GM18873 (cell line): ENCODE data around the gene ARFGEF3.

Source experiments
- ATAC-seq: cut with Tn5 transposase; IDR thresholded peaks from one replicate; pipeline ENCODE4 v1.9.1; 2021; ENCODE audit warnings: mild to moderate bottlenecking, moderate library complexity, moderate number of reproducible peaks; ENCODE audit not compliant: unreplicated experiment, low FRiP score

Gene ARFGEF3

DNA sequence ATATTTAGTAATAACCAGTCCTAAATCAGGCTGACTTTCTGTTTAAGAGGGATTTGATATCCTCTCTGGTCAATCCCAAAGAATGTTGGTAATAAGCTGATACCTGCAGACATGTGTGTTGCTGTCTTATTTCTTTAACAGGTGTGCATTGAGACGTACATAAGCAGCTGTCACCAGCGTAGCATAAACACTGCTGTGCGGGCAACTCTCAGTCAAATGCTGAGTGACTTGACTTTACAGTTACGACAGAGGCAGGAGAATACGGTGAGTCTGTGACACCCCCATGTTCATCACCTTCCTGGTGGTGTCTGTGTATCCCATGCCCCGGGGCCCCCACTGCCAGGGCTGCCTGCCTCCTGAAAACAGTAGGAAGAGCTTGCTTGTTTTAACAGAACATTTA lies 76.6 kb downstream of the ARFGEF3 start:
- no peak for ATAC-seq

DNA sequence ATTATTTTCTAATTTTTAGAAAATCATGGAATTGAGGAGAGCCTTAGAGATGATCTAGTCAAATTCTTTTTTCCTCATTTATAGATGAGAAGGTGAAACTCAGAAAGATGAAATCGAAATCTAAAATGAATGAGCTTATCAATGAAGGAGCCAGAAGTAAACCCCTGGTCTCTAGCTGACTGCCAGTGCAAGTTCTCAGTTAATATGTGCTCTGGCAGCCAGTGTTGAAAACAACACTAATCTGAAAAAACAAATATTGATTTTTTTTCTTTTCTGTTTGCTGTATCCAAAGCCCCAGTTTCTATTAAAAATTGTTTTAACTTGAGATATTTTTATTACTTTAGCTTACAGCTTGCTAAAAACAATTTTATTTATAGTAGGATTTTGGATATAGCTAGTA lies 78.0 kb downstream of the ARFGEF3 start:
- ATAC-seq, result no peak

DNA sequence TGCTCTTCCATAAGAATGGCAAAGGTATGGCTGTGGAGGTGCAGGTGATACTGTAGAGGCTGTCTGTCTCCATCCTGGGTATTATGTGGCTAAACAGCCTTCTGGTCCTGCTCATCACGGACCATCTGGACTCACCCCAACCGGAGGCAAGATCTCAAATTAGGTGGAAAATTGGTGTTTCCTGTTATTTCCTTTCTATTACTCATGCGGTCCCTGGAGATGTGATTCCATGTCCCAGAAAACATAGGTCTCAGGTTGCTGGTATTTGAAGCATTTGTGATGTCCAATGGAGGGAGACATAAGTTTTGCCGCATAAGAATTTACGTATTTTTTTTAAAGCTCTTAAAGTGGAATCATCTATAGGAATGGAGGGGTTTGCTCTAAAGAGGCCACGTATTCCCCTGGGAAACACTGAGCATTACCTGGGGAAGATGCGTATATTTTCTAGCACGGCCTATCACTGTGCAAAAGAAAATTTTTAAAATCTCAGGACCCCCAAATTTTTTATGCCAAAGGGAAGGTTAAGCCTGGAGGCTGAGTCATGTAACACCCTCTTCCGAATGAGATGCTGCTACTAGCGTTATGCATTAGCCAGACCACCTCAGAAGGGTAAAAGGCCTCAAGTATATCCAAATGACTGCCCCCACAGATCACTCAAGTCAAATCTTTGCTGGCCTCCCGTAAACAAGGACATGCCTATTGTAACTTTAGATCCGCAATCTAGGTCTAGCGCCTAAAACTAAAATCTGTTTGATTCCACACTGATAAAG lies 78.9 kb downstream of the ARFGEF3 start:
- no peak for ATAC-seq

DNA sequence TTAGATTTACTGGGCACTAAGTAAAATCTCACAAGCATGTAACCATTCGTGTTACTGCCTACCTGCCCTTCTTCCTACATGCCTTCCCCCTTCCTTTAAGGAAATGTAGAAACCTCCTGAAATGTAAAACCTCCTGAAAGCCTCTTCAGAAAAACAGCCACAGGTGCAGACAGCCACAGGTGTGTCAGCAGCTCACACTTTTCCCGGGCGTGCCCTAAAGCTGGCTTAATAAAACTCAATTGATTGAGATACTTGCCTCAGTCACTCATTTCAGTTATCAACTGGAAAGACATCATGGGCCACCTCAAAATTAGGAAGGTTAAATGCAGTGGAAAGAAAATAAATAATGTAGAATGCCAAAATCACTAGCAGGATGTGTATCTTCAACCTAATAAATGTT lies 79.6 kb downstream of the ARFGEF3 start:
- ATAC-seq, result no peak

DNA sequence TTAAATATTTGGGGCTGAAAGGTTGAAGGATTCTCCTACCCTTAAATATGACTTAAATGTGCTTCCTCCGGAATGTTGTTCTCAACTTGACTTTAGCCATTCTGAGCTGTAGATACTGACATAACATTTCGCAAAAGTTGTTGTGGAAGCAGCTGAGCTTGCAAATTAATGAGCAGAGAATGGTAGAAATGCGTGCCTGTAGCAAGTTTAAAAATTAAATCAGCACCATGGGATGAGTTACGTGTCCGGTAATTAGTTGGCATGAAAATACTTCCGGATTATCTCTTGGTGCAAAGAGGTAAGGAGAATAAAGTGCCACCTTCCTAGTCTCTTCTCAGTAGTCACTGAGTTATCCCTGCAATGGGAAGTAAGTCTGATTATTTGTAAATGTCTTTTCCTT lies 80.2 kb downstream of the ARFGEF3 start:
- ATAC-seq, result no peak

DNA sequence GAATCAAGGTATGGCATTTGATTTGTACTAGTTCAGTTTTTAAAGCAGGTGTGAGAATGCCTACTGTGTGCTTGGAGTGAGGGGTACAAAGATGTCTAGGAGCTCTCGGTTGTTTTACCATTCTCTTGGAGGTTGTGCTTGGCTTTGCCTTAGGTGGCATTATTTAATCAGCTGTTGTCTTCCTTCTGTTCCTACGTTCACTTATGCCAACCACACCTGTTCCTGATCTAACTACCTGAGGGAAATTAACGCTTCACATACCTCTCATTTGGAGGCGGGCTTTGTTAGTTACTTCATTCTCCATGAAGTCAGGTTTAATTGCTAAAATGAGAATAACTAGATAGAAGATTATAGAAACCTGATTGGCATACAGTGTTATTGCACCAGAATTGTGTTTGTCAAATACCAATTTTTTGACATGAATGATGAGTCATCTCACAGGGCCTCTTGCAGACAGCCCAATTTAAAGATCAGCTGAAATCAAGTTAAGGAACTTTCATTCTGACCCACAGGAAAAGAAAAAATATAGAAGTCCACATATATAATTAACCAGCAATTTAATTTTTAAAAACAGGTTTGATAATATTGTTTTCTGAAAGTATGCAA lies 81.4 kb downstream of the ARFGEF3 start:
- ATAC-seq, result no peak

DNA sequence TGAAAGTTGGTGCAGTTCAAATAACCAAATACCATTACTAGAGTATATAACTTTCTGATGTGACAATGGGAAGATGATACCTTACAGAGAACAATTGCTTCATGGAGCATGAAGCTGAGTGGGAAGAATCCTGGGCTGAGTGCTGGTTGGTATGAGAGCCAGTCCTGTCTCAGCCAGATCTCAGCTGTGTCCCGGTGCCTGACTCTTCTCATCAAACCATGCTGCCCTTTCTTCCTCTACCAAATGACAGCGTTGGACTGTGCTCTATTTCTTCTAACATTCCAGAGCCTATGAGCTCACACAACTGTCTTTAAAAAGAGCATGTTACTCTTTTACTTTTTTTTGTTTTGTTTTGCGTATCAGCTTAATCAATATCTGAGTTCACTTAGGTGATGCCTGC lies 84.0 kb downstream of the ARFGEF3 start:
- no peak for ATAC-seq

DNA sequence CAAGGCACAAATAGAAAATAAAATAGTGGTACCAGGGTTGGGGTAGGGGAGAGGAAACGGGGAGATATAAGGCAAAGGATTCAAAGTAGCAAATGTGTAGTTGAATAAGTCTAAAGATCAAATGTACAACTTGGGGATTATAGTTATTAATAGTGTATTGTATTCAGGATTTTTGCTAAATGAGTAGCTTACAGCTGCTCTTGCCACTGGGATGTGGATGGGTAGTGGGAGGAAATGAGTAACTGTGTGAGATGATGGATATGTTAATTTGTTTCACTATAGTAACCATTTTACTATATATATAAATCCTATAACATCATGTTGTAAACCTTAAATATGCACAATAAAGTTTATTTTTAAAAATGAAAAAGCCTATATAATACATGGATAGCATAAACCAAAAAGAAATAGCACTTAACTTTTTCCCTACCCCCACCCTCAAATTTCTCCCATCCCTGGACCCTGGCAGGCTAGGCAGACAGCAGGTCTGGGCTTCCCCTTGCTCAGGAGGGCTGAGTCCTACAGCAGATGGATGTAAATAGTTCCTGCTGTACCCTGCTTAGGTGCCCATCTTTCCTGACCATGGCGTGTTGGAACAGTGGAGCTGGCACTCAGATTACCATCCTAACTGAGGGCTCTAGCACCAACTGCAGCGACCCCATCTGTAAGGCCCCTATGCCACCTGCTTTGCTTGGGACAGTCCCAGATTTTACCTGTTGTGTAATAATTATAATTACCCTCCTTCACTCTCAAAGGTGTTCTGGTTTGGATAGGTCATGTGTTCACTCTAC lies 85.1 kb downstream of the ARFGEF3 start:
- no peak for ATAC-seq

DNA sequence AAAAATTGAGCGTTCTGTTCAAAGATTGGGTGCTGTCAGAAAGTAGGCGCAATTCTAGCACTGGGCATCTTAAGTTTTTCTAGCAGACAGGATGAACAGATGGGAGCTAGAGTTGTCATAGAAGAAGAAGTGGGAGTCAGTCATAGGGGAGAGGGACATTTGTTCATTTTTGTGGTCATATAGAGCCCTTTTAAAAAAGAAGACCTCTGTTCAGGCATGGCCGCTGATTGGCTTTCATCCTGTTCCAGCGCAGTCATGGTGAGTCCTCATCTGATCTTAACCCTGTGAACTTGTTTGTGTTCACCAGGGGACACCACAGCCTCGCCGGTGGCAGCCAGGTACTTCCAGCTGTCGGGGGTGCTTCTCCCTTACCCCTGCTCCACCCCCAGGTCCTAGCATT lies 86.3 kb downstream of the ARFGEF3 start:
- no peak for ATAC-seq

DNA sequence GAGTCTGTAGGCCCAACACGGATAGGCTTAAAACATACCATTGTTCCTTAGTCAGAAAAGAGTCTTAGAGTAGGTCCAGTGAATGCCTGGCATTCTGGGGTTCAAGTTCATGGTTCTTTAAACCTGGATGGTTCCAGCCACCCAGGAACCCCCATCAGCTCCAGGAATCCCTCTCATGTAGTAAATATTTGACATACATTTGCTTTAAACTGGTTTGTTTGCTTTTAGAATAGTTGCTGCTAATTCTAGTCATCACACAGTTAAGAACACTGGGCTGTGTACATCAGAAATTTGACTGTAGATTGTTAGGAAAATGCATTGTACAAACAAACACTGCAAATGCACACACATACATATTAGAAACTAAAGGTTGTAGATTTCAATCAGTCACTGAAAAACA lies 87.1 kb downstream of the ARFGEF3 start:
- ATAC-seq, result no peak

DNA sequence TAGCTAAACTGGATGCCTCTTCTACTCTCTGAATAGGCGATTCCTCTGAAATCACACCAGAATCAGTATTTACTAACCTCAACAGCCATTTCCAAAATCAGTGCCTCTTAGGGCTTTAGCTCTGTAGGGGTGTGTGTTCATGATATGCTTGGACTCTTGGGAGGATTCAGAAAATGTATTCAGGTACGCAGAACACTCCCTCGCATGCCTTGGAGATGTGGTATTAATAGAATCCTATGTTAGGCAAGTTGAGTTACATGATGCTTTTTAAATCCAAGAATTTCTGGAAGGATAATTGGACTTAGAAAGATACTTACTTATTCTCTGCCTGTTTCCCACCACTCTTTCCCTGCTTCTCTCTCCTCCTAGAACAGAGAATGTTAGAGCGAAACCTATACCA lies 88.3 kb downstream of the ARFGEF3 start:
- no peak for ATAC-seq

DNA sequence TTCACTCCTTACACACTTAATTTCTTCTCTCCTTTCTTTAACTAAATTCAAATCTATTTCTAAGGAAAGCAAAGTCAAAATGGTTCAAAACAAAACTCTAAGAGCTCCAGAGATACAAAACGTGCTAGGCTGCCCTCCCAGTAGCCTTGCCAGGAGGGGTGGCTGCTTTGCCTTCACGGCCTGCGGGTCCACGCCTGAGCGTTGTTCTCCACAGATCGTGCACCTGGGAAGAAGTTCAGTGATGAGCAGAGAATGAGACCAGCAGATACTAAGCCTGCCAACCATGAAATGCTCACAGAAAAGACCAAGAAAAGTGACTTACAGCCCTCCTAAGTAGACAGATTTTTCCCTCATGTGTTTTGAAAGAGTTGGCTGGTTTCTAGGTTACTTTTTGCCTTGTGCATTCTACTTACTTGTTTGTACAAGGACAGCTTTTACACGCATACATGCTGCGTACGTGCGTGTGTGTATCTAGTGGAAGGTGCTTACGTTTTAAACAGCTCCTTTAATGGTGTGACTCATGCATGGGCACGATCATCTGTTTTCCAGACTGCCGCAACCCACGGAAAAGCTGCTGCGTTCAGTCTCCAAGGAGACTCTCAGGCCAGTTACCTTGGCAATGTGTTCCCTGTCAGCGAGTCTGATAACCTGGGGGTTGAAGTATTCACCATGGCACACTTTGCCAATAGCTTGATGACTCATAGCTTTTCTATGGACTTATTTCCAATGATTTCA lies 88.9 kb downstream of the ARFGEF3 start:
- ATAC-seq, result no peak

DNA sequence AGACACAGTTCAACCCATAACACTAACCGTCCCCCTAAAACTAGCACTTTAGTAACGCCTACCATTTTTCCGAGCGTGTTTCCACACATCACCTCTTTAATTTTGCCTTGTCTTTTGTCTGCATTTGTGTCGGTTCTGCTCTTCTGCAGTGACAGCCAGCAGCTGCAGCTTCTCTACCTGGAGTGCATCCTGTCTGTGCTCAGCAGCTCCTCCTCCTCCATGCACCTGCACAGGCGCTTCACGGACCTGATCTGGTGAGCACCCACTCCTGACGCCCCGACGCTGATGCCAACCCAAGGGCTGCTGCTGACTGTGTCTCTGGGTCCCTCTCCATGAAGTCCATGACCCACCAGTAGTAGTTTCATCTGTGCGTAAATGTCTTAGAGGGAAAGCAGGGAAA lies 92.0 kb downstream of the ARFGEF3 start:
- no peak for ATAC-seq

DNA sequence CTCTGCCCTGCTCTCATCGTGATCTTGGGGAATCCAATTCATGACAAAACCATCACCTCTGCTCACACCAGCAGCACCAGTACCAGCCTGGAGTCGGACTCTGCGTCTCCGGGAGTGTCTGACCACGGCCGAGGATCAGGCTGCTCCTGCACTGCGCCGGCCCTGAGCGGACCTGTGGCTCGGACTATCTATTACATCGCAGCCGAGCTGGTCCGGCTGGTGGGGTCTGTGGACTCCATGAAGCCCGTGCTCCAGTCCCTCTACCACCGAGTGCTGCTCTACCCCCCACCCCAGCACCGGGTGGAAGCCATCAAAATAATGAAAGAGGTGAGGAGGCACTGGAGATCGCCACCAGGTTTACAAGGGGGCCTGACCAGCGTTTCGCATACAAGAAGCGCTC lies 93.7 kb downstream of the ARFGEF3 start:
- ATAC-seq, result no peak

DNA sequence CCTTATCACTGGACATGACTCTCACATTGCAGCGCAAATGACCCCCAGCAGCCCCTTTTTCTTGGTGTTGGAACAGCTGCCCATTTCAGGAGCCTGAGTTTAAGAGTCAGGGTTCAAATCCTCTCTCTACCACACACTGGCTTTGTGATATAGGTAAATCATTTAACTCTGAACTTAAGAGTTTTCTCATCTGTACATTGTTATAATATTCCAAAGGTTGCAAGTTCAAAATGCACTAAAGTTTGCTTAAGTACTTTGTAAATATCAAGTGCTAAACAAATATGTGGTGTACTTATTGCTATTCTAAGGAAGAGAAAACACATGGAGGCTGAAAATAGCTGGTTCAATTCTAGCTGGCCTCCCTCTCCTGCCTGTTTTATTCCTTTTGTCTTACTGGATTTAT lies 95.9 kb downstream of the ARFGEF3 start:
- no peak for ATAC-seq

DNA sequence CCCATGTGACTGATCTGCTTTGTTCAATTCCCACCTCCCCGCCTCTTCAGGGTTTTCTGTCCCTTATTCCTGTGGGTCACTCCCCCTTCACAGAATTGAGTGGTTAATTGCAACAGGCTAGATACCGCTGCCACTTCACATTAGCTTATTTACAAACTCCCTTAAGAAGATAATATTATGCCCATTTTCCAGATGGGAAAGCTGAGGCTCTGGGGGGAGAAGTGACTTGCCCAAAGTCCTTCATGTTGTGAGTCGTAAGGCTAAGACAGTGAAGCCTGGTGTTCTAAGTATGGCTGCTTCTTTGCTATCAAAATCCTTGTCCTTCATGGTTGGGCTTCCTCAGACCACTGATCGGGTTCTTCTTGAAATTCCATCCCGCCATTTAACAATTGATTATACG lies 96.5 kb downstream of the ARFGEF3 start:
- ATAC-seq, result no peak

DNA sequence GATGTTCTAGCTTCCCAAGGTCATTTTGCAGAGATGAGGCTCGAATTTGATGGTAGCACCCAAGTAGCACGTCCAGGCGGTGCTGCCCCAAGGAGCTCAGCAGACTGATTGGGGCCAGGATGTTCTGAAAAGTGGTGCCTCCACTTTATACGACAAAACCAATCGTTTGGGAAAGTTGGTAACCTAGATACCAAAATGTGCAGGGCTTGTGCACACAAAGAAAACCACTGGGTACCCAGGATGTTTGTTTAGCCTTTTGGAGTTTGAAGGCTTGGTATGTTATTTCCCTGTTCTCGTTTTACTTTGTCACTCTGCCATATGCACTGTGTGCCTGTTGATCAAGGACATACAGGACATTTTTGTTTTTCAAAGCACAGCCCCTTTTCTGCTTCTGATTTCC lies 97.3 kb downstream of the ARFGEF3 start:
- ATAC-seq, result no peak

DNA sequence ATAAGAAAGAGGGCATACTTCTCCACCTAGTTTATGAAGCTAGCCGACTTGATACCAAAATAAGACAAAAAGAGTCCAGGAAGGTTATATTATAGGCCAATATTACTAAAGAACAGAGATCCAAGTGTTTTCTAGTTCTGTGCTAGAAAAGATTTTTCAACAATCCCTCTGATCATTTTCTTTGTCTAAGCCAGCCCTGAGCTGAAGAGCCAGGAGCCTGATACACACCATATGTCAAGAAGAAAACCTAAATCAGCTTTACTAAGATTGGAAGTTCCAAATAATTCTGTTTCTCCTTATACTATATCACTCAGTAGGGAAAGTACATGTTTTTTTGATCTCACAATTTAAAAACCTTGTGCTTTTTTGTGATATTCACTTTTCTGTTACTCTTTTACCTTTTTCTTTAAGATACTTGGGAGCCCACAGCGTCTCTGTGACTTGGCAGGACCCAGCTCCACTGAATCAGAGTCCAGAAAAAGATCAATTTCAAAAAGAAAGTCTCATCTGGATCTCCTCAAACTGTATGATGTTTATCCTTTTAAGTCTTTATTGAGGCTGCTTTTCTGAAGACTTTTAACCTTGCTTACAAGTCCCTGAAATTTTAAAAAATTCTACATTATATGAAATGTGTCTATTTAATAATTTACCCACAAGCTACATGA lies 99.5 kb downstream of the ARFGEF3 start:
- no peak for ATAC-seq

DNA sequence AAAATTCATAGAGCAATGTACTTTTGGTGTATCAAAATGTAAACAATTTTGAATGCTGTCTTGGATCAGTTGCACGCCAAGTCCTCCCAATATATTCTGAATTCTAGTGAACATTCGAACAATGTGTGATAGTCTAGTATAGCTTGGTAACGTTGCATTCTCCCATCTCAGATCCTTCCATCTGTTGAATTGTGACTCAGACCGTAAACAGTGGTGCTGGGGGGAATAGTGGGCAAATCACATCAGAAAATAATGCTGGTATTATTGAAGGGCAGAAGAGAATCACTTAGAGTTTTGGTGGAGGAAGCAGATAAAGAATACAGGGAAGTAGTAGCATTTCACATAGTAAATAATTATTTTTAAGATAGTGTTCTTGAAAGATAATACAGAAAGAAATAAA lies 102.2 kb downstream of the ARFGEF3 start:
- no peak for ATAC-seq

DNA sequence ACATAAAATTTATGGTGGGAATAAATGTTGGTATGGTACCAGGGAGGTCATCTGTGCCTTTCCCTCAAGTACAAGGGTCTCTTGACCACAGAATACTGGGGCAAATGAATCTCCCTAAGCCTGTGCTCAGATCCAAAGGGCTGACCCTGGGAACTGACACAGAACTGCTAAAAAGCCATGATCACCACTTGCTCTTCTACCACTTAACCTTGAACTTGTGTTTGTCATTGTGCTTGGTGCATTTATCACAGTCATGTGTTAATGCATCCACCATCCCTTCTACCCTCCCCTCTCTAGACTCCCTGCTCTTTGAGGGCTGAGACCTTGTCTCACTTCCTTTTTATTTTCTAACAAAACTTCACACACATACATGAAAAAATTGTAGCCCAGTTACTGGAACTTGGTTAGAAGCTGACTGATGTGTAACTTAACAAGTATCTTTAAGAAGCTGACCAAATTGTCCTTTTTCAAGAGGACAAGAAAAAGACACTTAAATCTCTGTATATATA lies 102.7 kb downstream of the ARFGEF3 start:
- ATAC-seq, result no peak
